H1 (cell line): ENCODE measurements around the gene ANXA8.
"Not testable (repeated sequence)": the region's sequence is repeated elsewhere in the genome, so short reads cannot be mapped to it uniquely, and the experiment has no call there.

Source experiments
- CEBPB ChIP-seq: IDR thresholded peaks from 2 replicates; pipeline ENCODE4 v1.6.1; 2012; ENCODE audit warnings: low read depth, low read length
- EP300 ChIP-seq, 2 experiments: IDR thresholded peaks; 1 replicate in 1 of 2; 2 replicates in 1 of 2; pipeline ENCODE4 v1.6.1; 2011 to 2012; ENCODE audit warnings: low read depth in 2 of 2, low read length in 2 of 2, mild to moderate bottlenecking in 2 of 2, borderline replicate concordance in 1 of 2, inconsistent platforms in 1 of 2, moderate library complexity in 1 of 2
- EZH2 ChIP-seq: fragments of 200-600 bp; sonication (generic); IDR thresholded peaks from 2 replicates; pipeline ENCODE4 v1.7.1; 2012; ENCODE audit warnings: low read depth, mild to moderate bottlenecking, moderate library complexity, low read length, inconsistent platforms; ENCODE audit not compliant: severe bottlenecking
- FOSL1 ChIP-seq: IDR thresholded peaks from 2 replicates; pipeline ENCODE4 v1.6.1; 2011; ENCODE audit warnings: mild to moderate bottlenecking, low read depth, low read length, moderate library complexity; ENCODE audit not compliant: insufficient read depth
- HDAC6 ChIP-seq: IDR thresholded peaks from one replicate; pipeline ENCODE4 v1.7.1; 2012; ENCODE audit warnings: low read depth, mild to moderate bottlenecking, inconsistent platforms, low read length, moderate library complexity
- JUN ChIP-seq: IDR thresholded peaks from 2 replicates; pipeline ENCODE4 v1.6.1; 2011; ENCODE audit warnings: low read depth, mild to moderate bottlenecking, improper control_type of control experiment, low read length
- MAFK ChIP-seq: IDR thresholded peaks from 2 replicates; pipeline ENCODE4 v1.6.1; 2012; ENCODE audit warnings: low read depth, mild to moderate bottlenecking, improper control_type of control experiment, low read length
- POLR2A ChIP-seq, 2 experiments: IDR thresholded peaks; 1 replicate in 1 of 2; 2 replicates in 1 of 2; pipeline ENCODE4 v1.6.1; 2011; ENCODE audit warnings: low read depth in 2 of 2, low read length in 2 of 2, mild to moderate bottlenecking in 2 of 2; ENCODE audit errors: control extremely low read depth in 1 of 2
- POLR2AphosphoS5 ChIP-seq: IDR thresholded peaks from 2 replicates; pipeline ENCODE4 v1.6.1; 2011; ENCODE audit warnings: low read depth, low read length
- RAD21 ChIP-seq, 2 experiments: IDR thresholded peaks in 1 of 2; conservative IDR thresholded peaks in 1 of 2; 2 replicates each; pipeline ENCODE4 v1.6.1; 2011; ENCODE audit warnings: low read depth in 2 of 2, low read length in 2 of 2, improper control_type of control experiment in 1 of 2, inconsistent platforms in 1 of 2, mild to moderate bottlenecking in 1 of 2, moderate library complexity in 1 of 2
- SUZ12 ChIP-seq: fragments of 200-600 bp; sonication (generic); IDR thresholded peaks from 2 replicates; pipeline ENCODE4 v1.6.1; 2012; ENCODE audit warnings: mild to moderate bottlenecking, inconsistent platforms, low read length, moderate library complexity, mixed read lengths
- TAF1 ChIP-seq: IDR thresholded peaks from 2 replicates; pipeline ENCODE4 v1.6.1; 2011; ENCODE audit warnings: mild to moderate bottlenecking, low read depth, low read length
- TF ChIP-seq, protein P1 (sequence below), 3 experiments: IDR thresholded peaks; 1 replicate in 2 of 3; 2 replicates in 1 of 3; pipeline versions ENCODE4 v1.5.1 to v1.6.1; 2011; ENCODE audit warnings: low read length in 3 of 3, mild to moderate bottlenecking in 3 of 3, inconsistent platforms in 2 of 3, low read depth in 1 of 3, moderate library complexity in 1 of 3; ENCODE audit not compliant: insufficient read depth in 1 of 3; ENCODE audit errors: control extremely low read depth in 1 of 3

DNA sequence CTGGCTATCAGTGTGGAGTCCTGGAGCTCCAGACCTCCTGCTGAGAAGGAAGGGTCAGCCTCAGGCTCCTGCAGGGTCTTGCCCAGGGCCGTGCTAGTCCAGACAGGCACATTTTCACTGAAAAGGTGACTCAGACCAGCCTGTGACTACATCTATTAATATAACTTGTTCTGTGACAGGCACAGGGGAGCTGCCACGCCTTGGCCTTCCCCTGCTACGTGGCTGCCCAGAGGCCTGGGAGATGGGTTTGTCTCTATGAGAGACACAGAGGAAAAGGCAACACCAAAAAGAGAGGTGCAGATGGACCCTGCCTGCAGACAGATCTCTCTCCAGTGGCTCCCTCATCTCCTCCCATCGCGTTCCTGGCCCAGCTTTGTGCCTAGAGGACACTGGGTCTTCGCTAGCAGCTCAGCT, 2.1 kb downstream of the ANXA8 start:
- TF ChIP-seq, protein P1, sequence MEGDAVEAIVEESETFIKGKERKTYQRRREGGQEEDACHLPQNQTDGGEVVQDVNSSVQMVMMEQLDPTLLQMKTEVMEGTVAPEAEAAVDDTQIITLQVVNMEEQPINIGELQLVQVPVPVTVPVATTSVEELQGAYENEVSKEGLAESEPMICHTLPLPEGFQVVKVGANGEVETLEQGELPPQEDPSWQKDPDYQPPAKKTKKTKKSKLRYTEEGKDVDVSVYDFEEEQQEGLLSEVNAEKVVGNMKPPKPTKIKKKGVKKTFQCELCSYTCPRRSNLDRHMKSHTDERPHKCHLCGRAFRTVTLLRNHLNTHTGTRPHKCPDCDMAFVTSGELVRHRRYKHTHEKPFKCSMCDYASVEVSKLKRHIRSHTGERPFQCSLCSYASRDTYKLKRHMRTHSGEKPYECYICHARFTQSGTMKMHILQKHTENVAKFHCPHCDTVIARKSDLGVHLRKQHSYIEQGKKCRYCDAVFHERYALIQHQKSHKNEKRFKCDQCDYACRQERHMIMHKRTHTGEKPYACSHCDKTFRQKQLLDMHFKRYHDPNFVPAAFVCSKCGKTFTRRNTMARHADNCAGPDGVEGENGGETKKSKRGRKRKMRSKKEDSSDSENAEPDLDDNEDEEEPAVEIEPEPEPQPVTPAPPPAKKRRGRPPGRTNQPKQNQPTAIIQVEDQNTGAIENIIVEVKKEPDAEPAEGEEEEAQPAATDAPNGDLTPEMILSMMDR (IDR thresholded peaks at IDR 0.05; ENCODE audit: control extremely low read depth in 1 of 3, insufficient read depth in 1 of 3, low read depth in 1 of 3, low read length in 3 of 3): not testable (repeated sequence)
- not testable (repeated sequence) for TF ChIP-seq POLR2A (IDR thresholded peaks at IDR 0.05; ENCODE audit: control extremely low read depth in 1 of 2, low read depth in 2 of 2, low read length in 2 of 2); RAD21 (IDR thresholded peaks at IDR 0.05 in 1 of 2, conservative IDR thresholded peaks at IDR 0.05 in 1 of 2; ENCODE audit: low read depth in 2 of 2, low read length in 2 of 2); EP300 (IDR thresholded peaks at IDR 0.05; ENCODE audit: borderline replicate concordance in 1 of 2, low read depth in 2 of 2, low read length in 2 of 2); SUZ12; FOSL1; JUN; MAFK; EZH2; POLR2AphosphoS5; TAF1; HDAC6; CEBPB
